ENCODE results near the gene KCNAB2.

GRCh38 chr1:6072774-6073479, 27.2 kb downstream of the KCNAB2 start:
- no peak for TF ChIP-seq CTCF (conservative IDR thresholded peaks at IDR 0.05; ENCODE audit: low read depth, low read length)
- TF ChIP-seq EZH2 (IDR thresholded peaks at IDR 0.05; ENCODE audit: low read length, unreplicated experiment): no peak
- TF ChIP-seq EZH2phosphoT487 (IDR thresholded peaks at IDR 0.05; ENCODE audit: borderline replicate concordance, low read length): no peak
